Activated T-cell treated with anti-CD3 and anti-CD28 coated beads, Interleukin-2, amount 50 U/mL, for 48 hours (primary cell): Measurements from ENCODE around the gene IL16.

Experiments used
- DNase-seq, 2 experiments: peaks; one replicate each; pipeline ENCODE4 v3.0.0-alpha.2; 2020

Gene IL16

GRCh38 chr15:81278306-81279029 lies 81.8 kb downstream of the IL16 start:
- DNase-seq = peak in 1 of 2 experiments; percentile 10

- DNase-seq = peak; percentile 13 to 16
Measured at GRCh38 chr15:81279621-81280485, 83.2 kb downstream of the IL16 start.

GRCh38 chr15:81280696-81281455 lies 84.2 kb downstream of the IL16 start:
- peak; percentile 17 for DNase-seq

GRCh38 chr15:81281456-81281735 lies 84.7 kb downstream of the IL16 start:
- no peak for DNase-seq

- peak; percentile 9 to 10 for DNase-seq
Measured at GRCh38 chr15:81281766-81282605, 85.3 kb downstream of the IL16 start.

- peak in 1 of 2 experiments; percentile 4 for DNase-seq
Measured at GRCh38 chr15:81282606-81282895, 85.9 kb downstream of the IL16 start.

- DNase-seq = peak; percentile 7 to 10
Measured at GRCh38 chr15:81282911-81283310, 86.2 kb downstream of the IL16 start.

- DNase-seq = peak in 1 of 2 experiments; percentile 13
Measured at GRCh38 chr15:81284256-81285031, 87.8 kb downstream of the IL16 start.

- DNase-seq = no peak
Measured at GRCh38 chr15:81285461-81285860, 88.8 kb downstream of the IL16 start.

GRCh38 chr15:81286621-81287121 lies 90.0 kb downstream of the IL16 start:
- DNase-seq = peak; percentile 49 to 51

- no peak for DNase-seq
Measured at GRCh38 chr15:81288040-81288439, 91.4 kb downstream of the IL16 start.

GRCh38 chr15:81288616-81289015 lies 91.9 kb downstream of the IL16 start:
- DNase-seq = no peak

- DNase-seq = no peak
Measured at GRCh38 chr15:81289910-81290309, 93.2 kb downstream of the IL16 start.

- DNase-seq = peak in 1 of 2 experiments; percentile 34
Measured at GRCh38 chr15:81291916-81292522, 95.3 kb downstream of the IL16 start.

GRCh38 chr15:81292523-81293001 lies 95.9 kb downstream of the IL16 start:
- peak; percentile 51 to 63 for DNase-seq

- DNase-seq = peak; percentile 81 to 83
Measured at GRCh38 chr15:81293728-81294515, 97.2 kb downstream of the IL16 start.

- no peak for DNase-seq
Measured at GRCh38 chr15:81294516-81294880, 97.8 kb downstream of the IL16 start.

GRCh38 chr15:81295486-81296121 lies 98.9 kb downstream of the IL16 start:
- no peak for DNase-seq

- peak in 1 of 2 experiments; percentile 33 for DNase-seq
Measured at GRCh38 chr15:81296186-81296585, 99.5 kb downstream of the IL16 start.

GRCh38 chr15:81296673-81297072 lies 100.0 kb downstream of the IL16 start:
- peak; percentile 77 to 79 for DNase-seq
